Epithelial cell of alveolus of lung (primary cell): ENCODE results near the gene SCML2. TPM values are rescaled to one million over a fixed set of nuclear protein-coding genes. Genes with fewer than 3 reads are reported as not detected.

Experiments used
- total RNA-seq: library from RNA; depleted of rRNA; stranded (reverse); fragments of >200 nt; gene quantifications from 2 replicates; pipeline ENCODE4 v1.2.1, GENCODE V29; 2015

Gene SCML2
- 0.88 and 0.91 TPM in 2 replicates for total RNA-seq

DNA sequence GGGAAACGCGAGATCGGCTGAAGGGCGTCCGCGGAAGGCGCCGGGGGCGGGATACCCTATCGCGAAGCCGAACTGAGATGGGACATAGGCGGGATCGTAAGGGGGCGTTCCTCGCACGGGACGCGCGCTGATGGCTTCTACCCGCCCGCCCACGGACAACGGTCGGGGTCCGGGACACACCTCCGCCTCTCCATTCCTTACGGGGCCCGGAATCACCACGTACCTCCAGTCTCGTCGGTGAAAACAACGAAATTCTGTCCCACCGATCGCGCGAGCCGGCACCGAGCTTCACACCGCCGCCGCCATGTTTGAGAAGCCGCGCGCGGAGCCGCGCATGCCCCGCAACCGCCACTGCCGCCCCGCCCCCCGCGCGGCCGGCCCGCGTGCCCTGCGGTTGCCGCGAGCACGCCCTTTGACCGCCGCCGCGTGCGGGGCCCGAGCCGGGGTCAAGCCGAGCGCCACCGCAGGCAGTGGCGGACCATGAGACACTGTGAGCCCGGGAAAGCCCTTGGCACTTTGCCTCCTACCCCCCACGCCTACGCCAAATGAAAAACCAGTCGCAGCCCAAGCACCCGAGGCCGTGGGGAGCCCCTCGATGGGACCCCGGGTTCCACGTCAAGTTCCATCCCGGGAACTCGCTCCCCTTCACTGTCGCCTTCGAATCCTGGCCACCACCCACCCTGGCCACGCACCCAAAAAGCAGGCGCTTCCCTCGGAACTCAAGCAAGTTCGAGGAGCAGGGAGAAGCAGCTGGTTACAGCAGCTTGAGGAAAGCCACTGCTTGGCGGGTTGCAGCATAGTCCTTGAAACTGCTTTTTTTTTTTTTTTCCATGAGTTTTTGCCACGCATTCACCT is at the start of gene SCML2:
Gene SCML2 (minus strand): TSS at position 320 of the 855 bp plus-strand sequence. CDS start 20,617 bp downstream, outside the sequence.

DNA sequence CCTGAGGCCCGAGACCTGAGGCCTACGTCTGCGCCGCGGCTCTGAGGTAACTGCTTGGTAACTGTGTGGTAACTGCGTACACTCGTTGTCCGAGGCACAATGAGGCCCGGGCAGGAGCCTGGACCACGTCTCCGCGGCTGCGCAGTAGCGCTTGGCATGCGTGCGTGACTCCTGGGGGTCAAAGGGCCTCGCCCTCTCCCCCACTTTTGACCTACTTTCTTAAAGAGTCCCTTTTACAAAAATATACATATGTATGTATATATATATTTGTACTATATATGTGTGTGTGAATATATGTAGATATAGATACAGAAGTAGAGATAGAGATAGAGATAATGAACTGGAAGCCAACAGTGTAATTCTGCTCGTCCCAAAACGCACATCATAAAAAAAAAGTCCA is 133.7 kb downstream of the SCML2 start, which contains the start of gene BEND2:
Gene BEND2 (minus strand): TSS at position 101 of the 400 bp plus-strand sequence. CDS start 136 bp downstream, outside the sequence.

Other genes starting within 250 kb of the SCML2 start
- gene BEND2, start 133.8 kb downstream of the SCML2 start, total RNA-seq: not detected in 2 replicates
- 1.8 and 4.7 TPM in 2 replicates for gene CDKL5, start 70.9 kb upstream of the SCML2 start, total RNA-seq